ENCODE results near the gene RSPO1.
"Not testable (repeated sequence)": the region's sequence is repeated elsewhere in the genome, so short reads cannot be mapped to it uniquely, and the experiment has no call there.

Gene RSPO1, protein sequence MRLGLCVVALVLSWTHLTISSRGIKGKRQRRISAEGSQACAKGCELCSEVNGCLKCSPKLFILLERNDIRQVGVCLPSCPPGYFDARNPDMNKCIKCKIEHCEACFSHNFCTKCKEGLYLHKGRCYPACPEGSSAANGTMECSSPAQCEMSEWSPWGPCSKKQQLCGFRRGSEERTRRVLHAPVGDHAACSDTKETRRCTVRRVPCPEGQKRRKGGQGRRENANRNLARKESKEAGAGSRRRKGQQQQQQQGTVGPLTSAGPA

GRCh38 chr1:37634244-37634991, at the start of gene RSPO1:
Gene RSPO1, minus strand, starts transcription at chr1:37634892. Its CDS starts 5,231 bp downstream, at chr1:37629661.
- TF ChIP-seq, protein P1, sequence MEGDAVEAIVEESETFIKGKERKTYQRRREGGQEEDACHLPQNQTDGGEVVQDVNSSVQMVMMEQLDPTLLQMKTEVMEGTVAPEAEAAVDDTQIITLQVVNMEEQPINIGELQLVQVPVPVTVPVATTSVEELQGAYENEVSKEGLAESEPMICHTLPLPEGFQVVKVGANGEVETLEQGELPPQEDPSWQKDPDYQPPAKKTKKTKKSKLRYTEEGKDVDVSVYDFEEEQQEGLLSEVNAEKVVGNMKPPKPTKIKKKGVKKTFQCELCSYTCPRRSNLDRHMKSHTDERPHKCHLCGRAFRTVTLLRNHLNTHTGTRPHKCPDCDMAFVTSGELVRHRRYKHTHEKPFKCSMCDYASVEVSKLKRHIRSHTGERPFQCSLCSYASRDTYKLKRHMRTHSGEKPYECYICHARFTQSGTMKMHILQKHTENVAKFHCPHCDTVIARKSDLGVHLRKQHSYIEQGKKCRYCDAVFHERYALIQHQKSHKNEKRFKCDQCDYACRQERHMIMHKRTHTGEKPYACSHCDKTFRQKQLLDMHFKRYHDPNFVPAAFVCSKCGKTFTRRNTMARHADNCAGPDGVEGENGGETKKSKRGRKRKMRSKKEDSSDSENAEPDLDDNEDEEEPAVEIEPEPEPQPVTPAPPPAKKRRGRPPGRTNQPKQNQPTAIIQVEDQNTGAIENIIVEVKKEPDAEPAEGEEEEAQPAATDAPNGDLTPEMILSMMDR (IDR thresholded peaks at IDR 0.05; ENCODE audit: extremely low read depth, missing control alignments): no peak
- peak; percentile 45 for DNase-seq (ENCODE audit: low spot score)

DNA sequence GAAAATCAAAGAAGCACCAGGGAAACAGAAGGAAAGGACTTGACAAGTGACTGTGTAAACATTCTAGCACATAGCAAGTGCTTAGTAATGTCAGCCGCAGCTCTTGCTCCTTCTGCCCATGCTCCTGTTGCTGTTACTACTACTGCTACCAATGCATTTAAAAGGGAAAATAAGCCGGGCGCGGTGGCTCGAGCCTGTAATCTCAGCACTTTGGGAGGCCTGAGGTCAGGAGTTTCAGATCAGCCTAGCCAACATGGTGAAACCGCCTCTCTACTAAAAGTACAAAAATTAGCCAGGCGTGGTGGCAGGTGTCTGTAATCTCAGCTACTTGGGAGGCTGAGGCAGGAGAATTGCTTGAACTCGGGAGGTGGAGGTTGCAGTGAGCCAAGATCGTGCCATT, 49.5 kb upstream of the RSPO1 start:
- not testable (repeated sequence) for DNase-seq (ENCODE audit: low spot score)

DNA sequence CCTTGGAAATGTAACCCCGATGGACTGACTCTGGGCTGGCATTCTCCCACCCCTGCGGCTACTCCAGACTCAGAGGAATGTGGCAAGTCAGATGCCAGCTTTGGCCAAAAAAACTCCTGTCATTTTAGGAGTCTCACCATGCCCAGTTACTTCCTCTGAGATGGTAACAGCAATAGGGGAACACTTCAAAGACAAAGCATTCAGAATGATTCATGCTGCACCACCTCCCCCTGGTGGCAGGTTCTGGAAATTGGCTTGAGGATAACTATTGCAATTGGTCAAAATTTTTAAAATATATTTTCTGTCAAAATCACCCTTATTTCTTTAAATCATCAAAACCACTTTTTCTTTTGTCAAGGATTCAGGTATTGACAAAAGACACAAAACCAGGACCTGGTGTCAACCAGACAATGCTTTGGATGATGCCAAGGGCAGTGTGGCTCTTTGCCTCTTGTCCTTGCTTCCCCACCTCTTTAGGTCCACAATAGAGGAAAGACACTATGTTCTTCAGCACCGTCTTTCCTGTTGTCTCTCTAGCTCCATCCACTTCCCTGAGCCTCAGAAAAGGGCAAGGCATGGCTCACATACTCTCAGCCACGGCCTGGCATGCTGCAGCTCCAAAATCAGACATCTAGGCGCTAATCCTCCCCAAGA, 47.8 kb upstream of the RSPO1 start:
- peak; percentile 58 for DNase-seq (ENCODE audit: low spot score)
- TF ChIP-seq, protein P1 (IDR thresholded peaks at IDR 0.05; ENCODE audit: extremely low read depth, missing control alignments): peak; percentile 67

DNA sequence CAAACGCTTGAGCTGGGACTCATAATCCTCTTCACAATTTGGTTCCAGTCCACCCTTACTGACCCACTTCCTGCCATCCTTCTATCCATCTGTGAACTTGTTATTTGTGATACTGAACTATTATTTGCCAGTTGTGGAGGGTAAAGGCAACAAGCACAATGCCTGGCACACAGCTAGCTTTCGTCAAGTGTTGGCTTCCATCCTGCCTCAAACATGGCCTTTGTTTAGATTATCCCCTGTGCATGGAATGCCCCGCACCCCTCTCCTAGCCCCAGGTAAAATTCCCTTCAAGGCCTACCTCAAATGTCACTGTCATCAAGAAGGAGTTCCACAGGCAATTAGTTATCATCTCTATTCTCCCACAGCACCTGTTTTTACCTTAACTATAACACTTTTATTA, 46.2 kb upstream of the RSPO1 start:
- DNase-seq (ENCODE audit: low spot score): no peak
- TF ChIP-seq, protein P1 (IDR thresholded peaks at IDR 0.05; ENCODE audit: extremely low read depth, missing control alignments): no peak

DNA sequence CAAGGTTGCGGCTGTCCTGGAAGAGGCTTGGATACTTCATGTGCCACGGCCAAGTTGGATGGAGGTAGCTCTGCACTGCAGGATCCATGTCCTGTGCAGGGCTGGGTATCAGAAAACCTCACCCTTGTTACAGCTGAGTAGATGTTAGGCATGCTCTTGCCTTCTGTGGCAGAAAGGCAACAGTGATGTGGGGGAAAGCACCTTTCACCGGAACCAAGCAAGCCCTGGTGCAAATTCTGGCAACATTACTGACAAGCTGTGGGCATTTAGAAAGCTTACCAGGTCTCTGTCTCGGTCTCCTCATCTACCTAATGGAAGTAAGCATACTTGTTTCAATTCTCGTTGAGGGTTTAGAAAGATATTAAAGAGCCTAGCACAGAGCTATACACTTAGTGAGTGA, 43.1 kb upstream of the RSPO1 start:
- TF ChIP-seq, protein P1 (IDR thresholded peaks at IDR 0.05; ENCODE audit: extremely low read depth, missing control alignments): no peak
- DNase-seq (ENCODE audit: low spot score): no peak

DNA sequence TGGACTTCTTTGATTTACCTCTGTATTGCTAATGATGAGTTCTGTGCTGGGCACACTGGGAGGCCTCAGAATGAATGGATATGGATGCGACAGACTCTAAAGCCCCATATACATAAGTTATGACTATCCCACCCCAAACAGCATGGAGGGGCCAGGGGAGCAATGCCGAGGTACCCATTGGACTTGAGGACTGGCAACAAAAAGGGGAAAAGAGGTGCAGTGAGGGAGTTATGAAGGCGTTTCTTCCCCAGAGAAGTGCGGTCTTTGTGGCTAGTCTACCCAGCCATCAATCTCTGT, 42.4 kb upstream of the RSPO1 start:
- DNase-seq (ENCODE audit: low spot score): no peak
- TF ChIP-seq, protein P1 (IDR thresholded peaks at IDR 0.05; ENCODE audit: extremely low read depth, missing control alignments): no peak

DNA sequence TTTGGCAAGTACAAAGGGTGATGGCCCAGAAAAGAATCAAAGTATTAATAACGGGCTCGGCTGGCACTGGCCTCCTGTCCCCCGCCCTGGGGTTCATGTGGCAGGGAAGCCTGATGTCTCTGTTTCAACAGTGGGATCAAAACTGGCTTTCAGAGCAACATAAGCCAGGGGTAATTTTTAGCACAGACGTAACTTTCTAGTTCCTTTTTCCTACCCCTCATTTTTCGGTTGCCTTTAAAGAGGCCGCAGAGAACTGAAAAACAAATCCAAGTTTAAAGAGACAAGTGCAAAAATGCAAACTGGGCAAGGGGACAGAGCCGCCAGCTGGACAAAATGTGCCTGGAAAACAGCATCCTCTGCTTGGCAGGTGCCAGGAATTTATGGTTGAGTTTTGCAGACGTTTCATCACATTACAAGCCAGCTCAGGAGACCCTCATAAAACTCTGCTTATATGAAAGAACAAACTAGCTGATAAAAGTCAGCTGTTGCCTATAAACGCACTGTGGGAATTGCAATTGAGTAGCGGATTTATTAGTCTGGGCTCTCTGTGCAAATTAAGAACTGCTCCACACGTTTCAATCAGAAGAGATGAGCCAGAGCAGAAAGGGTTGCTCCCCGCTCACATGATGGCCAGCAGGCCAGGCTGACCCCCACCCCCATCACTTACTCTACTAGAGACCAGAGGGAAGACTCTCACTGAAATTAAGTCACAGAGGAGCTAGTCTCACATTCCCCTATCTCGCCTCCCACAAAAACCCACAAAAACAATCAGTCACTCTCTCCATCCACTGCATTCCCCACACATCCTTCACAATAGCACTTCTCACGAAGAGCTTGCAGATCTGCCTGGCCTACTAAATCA, 41.8 kb upstream of the RSPO1 start:
- TF ChIP-seq, protein P1 (IDR thresholded peaks at IDR 0.05; ENCODE audit: extremely low read depth, missing control alignments): peak; percentile 4
- peak; percentile 67 for DNase-seq (ENCODE audit: low spot score)

Data from GM20000 (cell line).